ENCODE data around the gene FAM83F. TPM values are rescaled to one million over a fixed set of nuclear protein-coding genes. Genes with fewer than 3 reads are reported as not detected.
A peak's percentile ranks its signal among the peaks of the same experiment; 100 is the strongest.
"Not testable (repeated sequence)": the region's sequence is repeated elsewhere in the genome, so short reads cannot be mapped to it uniquely, and the experiment has no call there.

The FAM83F gene
- not detected in 2 replicates for total RNA-seq

- no peak for DNase-seq (ENCODE audit: low read depth in 2 of 2)
These were observed at the start of gene FAM83F for GRCh38 chr22:39994566-39995392. TSS of gene FAM83F (plus strand) at chr22:39994954. CDS start at chr22:39995043, 89 bp downstream.

- DNase-seq (ENCODE audit: low read depth in 2 of 2): no peak
These were observed 48.6 kb upstream of the FAM83F start for GRCh38 chr22:39946126-39946502.

- peak in 1 of 2 donors; percentile 10 for DNase-seq (ENCODE audit: low read depth in 2 of 2)
These were observed 48.1 kb upstream of the FAM83F start for GRCh38 chr22:39946503-39947219.

GRCh38 chr22:39947220-39948216 is 47.2 kb upstream of the FAM83F start:
- DNase-seq (ENCODE audit: low read depth in 2 of 2): no peak

- DNase-seq (ENCODE audit: low read depth in 2 of 2): no peak
These were observed 44.6 kb upstream of the FAM83F start for GRCh38 chr22:39949964-39950737.

- DNase-seq (ENCODE audit: low read depth in 2 of 2): not testable (repeated sequence)
These were observed 43.0 kb upstream of the FAM83F start for GRCh38 chr22:39951603-39952293.

GRCh38 chr22:39952347-39952746 is 42.4 kb upstream of the FAM83F start:
- no peak for DNase-seq (ENCODE audit: low read depth in 2 of 2)

GRCh38 chr22:39953101-39953500 is 41.7 kb upstream of the FAM83F start:
- no peak for DNase-seq (ENCODE audit: low read depth in 2 of 2)

GRCh38 chr22:39954584-39955055 is 40.1 kb upstream of the FAM83F start:
- DNase-seq (ENCODE audit: low read depth in 2 of 2): peak; percentile 28 to 73

- DNase-seq (ENCODE audit: low read depth in 2 of 2): no peak
These were observed 39.1 kb upstream of the FAM83F start for GRCh38 chr22:39955675-39956074.

GRCh38 chr22:39956932-39957664 is 37.7 kb upstream of the FAM83F start:
- no peak for DNase-seq (ENCODE audit: low read depth in 2 of 2)

- no peak for DNase-seq (ENCODE audit: low read depth in 2 of 2)
These were observed 36.6 kb upstream of the FAM83F start for GRCh38 chr22:39958009-39958711.

GRCh38 chr22:39958949-39959639 is 35.7 kb upstream of the FAM83F start:
- no peak for DNase-seq (ENCODE audit: low read depth in 2 of 2)

- DNase-seq (ENCODE audit: low read depth in 2 of 2): peak; percentile 78 to 79
These were observed 34.9 kb upstream of the FAM83F start, which contains the start of gene TMA7B for GRCh38 chr22:39959640-39960447. TSS of gene TMA7B (plus strand) at chr22:39960397. CDS start at chr22:39964375, 3,978 bp downstream.

GRCh38 chr22:39960791-39961746 is 33.7 kb upstream of the FAM83F start:
- DNase-seq (ENCODE audit: low read depth in 2 of 2): peak; percentile 26 to 88

GRCh38 chr22:39962071-39962470 is 32.7 kb upstream of the FAM83F start:
- no peak for DNase-seq (ENCODE audit: low read depth in 2 of 2)
